Lower leg skin (tissue), 3 donors: ENCODE measurements around the gene KIF25.

Experiments used
- CTCF ChIP-seq, 3 donors: fragments of 450-650 bp; IDR thresholded peaks; one replicate each; pipeline ENCODE4 v1.5.1; 2016; ENCODE audit warnings: antibody characterized with exemption in 3 of 3, mild to moderate bottlenecking in 3 of 3, moderate library complexity in 2 of 3
- POLR2A ChIP-seq, 2 donors: fragments of 450-650 bp; IDR thresholded peaks; one replicate each; pipeline ENCODE4 v1.6.1; 2016 to 2017; ENCODE audit warnings: antibody characterized with exemption in 2 of 2, mild to moderate bottlenecking in 1 of 2, moderate library complexity in 1 of 2

GRCh38 chr6:167993169-167993568, 4.3 kb upstream of the KIF25 start:
- no peak for TF ChIP-seq CTCF (IDR thresholded peaks at IDR 0.05)
- TF ChIP-seq POLR2A (IDR thresholded peaks at IDR 0.05): no peak
